DND-41 (cell line): Measurements from ENCODE around the gene SAPCD1.

ENCODE experiments used
- ATAC-seq: fragments of 200-7000 bp; cut with Tn5 transposase; 3 replicates; pipeline ENCODE4 v1.9.1; 2021; ENCODE audit warnings: low read depth; ENCODE audit not compliant: insufficient read depth
- DNase-seq: peaks from one replicate; pipeline ENCODE4 v3.0.0-alpha.2; 2020
- H2AFZ ChIP-seq: 2 replicates; pipeline ENCODE4 v1.6.0; 2012; ENCODE audit warnings: low read depth, low read length
- H3K27ac ChIP-seq: 2 replicates; pipeline ENCODE4 v1.5.1; 2012; ENCODE audit warnings: low read length, inconsistent platforms
- H3K27me3 ChIP-seq: fragments of 200-600 bp; sonication (generic); 2 replicates; pipeline ENCODE4 v1.6.0; 2012; ENCODE audit warnings: low read length, mild to moderate bottlenecking, inconsistent platforms; ENCODE audit not compliant: insufficient read depth, poor library complexity
- H3K36me3 ChIP-seq: 2 replicates; pipeline ENCODE4 v1.5.1; 2012; ENCODE audit warnings: low read length, inconsistent platforms; ENCODE audit not compliant: insufficient read depth
- H3K4me1 ChIP-seq: 2 replicates; pipeline ENCODE4 v1.5.1; 2012; ENCODE audit warnings: mild to moderate bottlenecking, low read length; ENCODE audit not compliant: insufficient read depth
- H3K4me2 ChIP-seq: 2 replicates; pipeline ENCODE4 v1.6.0; 2012; ENCODE audit warnings: mild to moderate bottlenecking, moderate library complexity, low read length, inconsistent platforms; ENCODE audit not compliant: insufficient read depth
- H3K4me3 ChIP-seq, 2 experiments: fragments of 200-600 bp in 1 of 2; shearing (Covaris generic) in 1 of 2; 2 replicates each; pipeline ENCODE4 v1.5.1; 2012 to 2016; ENCODE audit warnings: inconsistent platforms in 2 of 2, low read length in 2 of 2, mild to moderate bottlenecking in 2 of 2, low read depth in 1 of 2, moderate library complexity in 1 of 2
- H3K79me2 ChIP-seq: 2 replicates; pipeline ENCODE4 v1.6.0; 2012; ENCODE audit warnings: low read length, inconsistent platforms; ENCODE audit not compliant: insufficient read depth
- H3K9ac ChIP-seq: 2 replicates; pipeline ENCODE4 v1.6.0; 2012; ENCODE audit warnings: low read depth, mild to moderate bottlenecking, inconsistent platforms, low read length, moderate library complexity
- H3K9me3 ChIP-seq: 2 replicates; pipeline ENCODE4 v1.5.1; 2012; ENCODE audit warnings: low read length, moderate library complexity, mild to moderate bottlenecking, inconsistent platforms; ENCODE audit not compliant: insufficient read depth, severe bottlenecking
- H4K20me1 ChIP-seq: 2 replicates; pipeline ENCODE4 v1.6.0; 2012; ENCODE audit warnings: low read length; ENCODE audit not compliant: insufficient read depth
- CTCF ChIP-seq: IDR thresholded peaks from 2 replicates; pipeline ENCODE4 v1.5.1; 2012; ENCODE audit warnings: borderline replicate concordance, low read length, moderate library complexity, mild to moderate bottlenecking; ENCODE audit not compliant: poor library complexity, severe bottlenecking; ENCODE audit errors: extremely low read depth
- EZH2 ChIP-seq: IDR thresholded peaks from 3 replicates; pipeline ENCODE4 v1.6.1; 2012; ENCODE audit warnings: borderline replicate concordance, low read depth, mild to moderate bottlenecking, moderate library complexity, low read length, inconsistent platforms; ENCODE audit not compliant: severe bottlenecking

The SAPCD1 gene

GRCh38 chr6:31776485-31776988 is 14.1 kb downstream of the SAPCD1 start:
- no peak overlapping the region for H3K4me3 ChIP-seq
- ATAC-seq (peak; percentile 3; the same call in 1 of the 3 replicates), DNase-seq (no peak)
- H3K4me2 ChIP-seq: no peak overlapping the region
- peaks cover 41% of the 10 kb centered on the region for H3K36me3 ChIP-seq
- no peak overlapping the region for H3K9ac ChIP-seq
- peaks cover 16% of the 10 kb centered on the region for H3K4me1 ChIP-seq
- H3K9me3 ChIP-seq: no peaks in the 10 kb centered on the region
- H4K20me1 ChIP-seq: peaks cover 5% of the 10 kb centered on the region; the same call in 1 of the 2 replicates
- H3K27ac ChIP-seq: no peak overlapping the region
- H3K27me3 ChIP-seq: no peaks in the 10 kb centered on the region
- no peak overlapping the region for H2AFZ ChIP-seq
- H3K79me2 ChIP-seq: no peaks in the 10 kb centered on the region
- TF ChIP-seq CTCF (no peak), EZH2 (no peak)

GRCh38 chr6:31776989-31777666 is 14.7 kb downstream of the SAPCD1 start, which contains the start of gene VWA7:
Gene VWA7, minus strand, starts transcription at chr6:31777328. Its CDS starts 549 bp downstream, at chr6:31776779.
- H3K9me3 ChIP-seq: no peaks in the 10 kb centered on the region
- H3K36me3 ChIP-seq: peaks cover 47% of the 10 kb centered on the region
- H4K20me1 ChIP-seq: peaks cover 5% of the 10 kb centered on the region; the same call in 1 of the 2 replicates
- TF ChIP-seq CTCF (no peak), EZH2 (no peak)
- DNase-seq (no peak), ATAC-seq (peak; percentile 25; the same call in 2 of the 3 replicates)
- no peak within 1 kb of the TSS for H3K27ac ChIP-seq
- peaks cover 13% of the 10 kb centered on the region for H3K4me1 ChIP-seq
- H3K9ac ChIP-seq: no peak within 1 kb of the TSS
- H2AFZ ChIP-seq: no peak within 1 kb of the TSS
- no peak within 1 kb of the TSS for H3K4me2 ChIP-seq
- no peak within 1 kb of the TSS for H3K4me3 ChIP-seq
- no peaks in the 10 kb centered on the region for H3K27me3 ChIP-seq
- H3K79me2 ChIP-seq: no peaks in the 10 kb centered on the region

DNA sequence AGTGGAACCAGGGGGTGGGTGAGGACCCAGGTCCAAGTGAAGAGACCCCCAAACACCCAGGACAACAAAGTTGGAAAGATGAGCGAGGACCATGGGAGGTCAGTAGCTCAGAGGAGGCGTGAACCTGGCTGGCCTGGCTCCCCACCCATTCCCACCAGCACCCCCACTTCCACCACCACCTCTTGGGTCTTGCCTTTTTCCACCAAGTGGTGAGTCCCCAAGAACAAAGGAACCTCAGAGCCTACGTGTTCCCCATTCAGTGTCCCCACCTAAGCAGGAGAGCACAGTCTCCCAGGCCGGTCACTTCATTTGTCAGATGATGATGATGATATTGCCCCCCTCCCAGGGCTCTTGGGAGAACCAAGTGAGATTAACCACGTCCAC is 15.2 kb downstream of the SAPCD1 start:
- peaks cover 53% of the 10 kb centered on the region for H3K36me3 ChIP-seq
- H3K4me3 ChIP-seq: no peak overlapping the region

DNA sequence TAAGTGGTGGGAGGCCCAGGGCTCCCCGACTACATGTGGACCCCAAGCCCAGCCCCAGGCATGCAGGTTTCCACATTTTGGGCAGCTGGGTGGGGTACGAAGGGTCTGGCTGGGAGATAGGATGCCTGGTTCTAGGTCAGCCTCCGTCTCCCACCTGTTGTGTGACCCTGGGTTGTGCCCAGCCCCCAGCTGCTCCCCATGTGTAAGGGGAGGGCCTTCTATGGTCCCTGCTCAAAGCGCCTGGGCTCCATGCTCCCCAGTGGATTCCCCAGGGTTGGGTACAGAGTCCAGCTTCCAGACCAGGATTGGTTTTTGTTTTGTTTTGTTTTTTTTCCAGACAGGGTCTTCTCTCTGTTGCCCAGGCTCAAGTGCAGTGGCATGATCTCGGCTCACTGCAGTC is 15.7 kb downstream of the SAPCD1 start:
- Histone ChIP-seq H2AFZ (no peak overlapping the region), H3K9me3 (no peaks in the 10 kb centered on the region), H3K27ac (no peak overlapping the region), H3K9ac (no peak overlapping the region), H3K79me2 (no peaks in the 10 kb centered on the region), H3K4me1 (peaks cover 3% of the 10 kb centered on the region), H3K27me3 (no peaks in the 10 kb centered on the region), H3K4me2 (no peak overlapping the region), H3K4me3 (no peak overlapping the region), H4K20me1 (peaks cover 5% of the 10 kb centered on the region; the same call in 1 of the 2 replicates), H3K36me3 (peaks cover 58% of the 10 kb centered on the region)
- no peak for ATAC-seq
- no peak for TF ChIP-seq CTCF
- no peak for TF ChIP-seq EZH2
- no peak for DNase-seq

More for the DNA sequence above, 15.2 kb downstream of the SAPCD1 start:
- Histone ChIP-seq H3K4me2 (no peak overlapping the region), H3K79me2 (no peaks in the 10 kb centered on the region), H3K9me3 (no peaks in the 10 kb centered on the region), H4K20me1 (peaks cover 5% of the 10 kb centered on the region; the same call in 1 of the 2 replicates), H3K27ac (no peak overlapping the region), H3K9ac (no peak overlapping the region), H3K27me3 (no peaks in the 10 kb centered on the region), H3K4me1 (peaks cover 8% of the 10 kb centered on the region), H2AFZ (no peak overlapping the region)
- DNase-seq (no peak), ATAC-seq (no peak)
- no peak for TF ChIP-seq EZH2
